Pancreas (tissue), 10 donors: ENCODE measurements around the gene YY1. TPM values are rescaled to one million over a fixed set of nuclear protein-coding genes. Genes with fewer than 3 reads are reported as not detected.

Experiments
- ATAC-seq, 4 donors: fragments of 200-7000 bp; cut with Tn5 transposase; one replicate each; pipeline versions ENCODE4 v1.8.0 to v1.9.1; 2020; ENCODE audit warnings: mild to moderate bottlenecking in 4 of 4, moderate library complexity in 4 of 4
- DNase-seq, 6 donors: peaks; one replicate each; pipeline ENCODE4 v3.0.0-alpha.2; 2020
- FAIRE-seq: peaks from 2 replicates; lab custom pipeline; 2012; peaks lifted over from hg19 to GRCh38; lab: Jason Lieb, UNC
- H3K27ac ChIP-seq, 4 donors: fragments of 200-600 bp; sonication (generic); 1 replicate in 3 of 4; 2 replicates in 1 of 4; pipeline versions ENCODE4 v1.5.0 to v1.8.0; 2020
- H3K27me3 ChIP-seq, 4 donors: fragments of 200-600 bp; one replicate each; pipeline ENCODE4 v1.8.0; 2021
- H3K36me3 ChIP-seq, 3 donors: fragments of 200-600 bp; sonication (generic) in 1 of 3; one replicate each; pipeline versions ENCODE4 v1.5.0 to v1.8.0; 2020 to 2021
- H3K4me1 ChIP-seq, 3 donors: fragments of 200-600 bp; one replicate each; pipeline ENCODE4 v1.8.0; 2021
- H3K4me3 ChIP-seq, 4 donors: fragments of 200-600 bp; sonication (generic) in 2 of 4; one replicate each; pipeline versions ENCODE4 v1.5.0 to v1.8.0; 2020 to 2021
- H3K9me3 ChIP-seq, 4 donors: fragments of 200-600 bp; one replicate each; pipeline ENCODE4 v1.8.0; 2021
- CTCF ChIP-seq, 4 donors: fragments of 200-600 bp; sonication (generic) in 3 of 4; IDR thresholded peaks; one replicate each; pipeline versions ENCODE4 v1.5.0 to v1.8.0; 2021; ENCODE audit warnings: antibody characterized with exemption in 4 of 4
- WGBS, 2 donors: extraction: QIAGEN DNeasy Blood & Tissue Kit; methylation state at CpG; one replicate each; pipeline ENCODE4 v1.1.7; 2013; 5-methylcytosine and 5-hydroxymethylcytosine counted together
- intact Hi-C, 3 donors: fragments of 100-400 bp; cut with DNase I; formaldehyde crosslinking; loops; one replicate each; pipeline versions ENCODE4 v1.11.1 to v1.14.2; 2022
- polyA plus RNA-seq, 2 donors: library from polyadenylated mRNA; stranded (reverse); fragments of 200-250 nt; gene quantifications; one replicate each; pipeline ENCODE4 v1.2.3, GENCODE V29; 2013
- total RNA-seq, 6 donors: library from RNA; stranded (reverse); fragmentation: NEBNext Ultra II Directional in 4 of 6; extraction: Animal tissue kit (Norgen Biotek cat#: 25700) in 4 of 6; gene quantifications; one replicate each; pipeline versions ENCODE4 v1.2.1 to v1.2.4, GENCODE V29; 2021 to 2023
- donor health status: healthy with polysubstance abuse.
- donor health status: DM: no; HTN: no; CAD: no; lungs with moderate emphysema.
- donor health status: DM: no; HTN: no; CAD: no.
- donor health status: control.
- donor health status: control.
- donor health status: Bipolar disorder and iron deficiency.
- donor health status: DM: yes; HTN: yes; CAD: no.
- donor health status: DM: no; HTN: no; CAD: no.
- donor health status: DM: no; HTN: no; CAD: no.
- donor health status: DM: yes; HTN: yes; CAD: no.

Gene YY1
- total and polyA plus RNA-seq, 8 donors = 10.5 to 38.7 (median 24.1) TPM

- H3K27me3 ChIP-seq = no peaks in the 10 kb centered on the region
- peak overlapping the region in 2 of 4 donors; percentile 16 to 38 for H3K4me3 ChIP-seq
- peak overlapping the region in 3 of 4 donors; percentile 3 to 67 (median 39) for H3K27ac ChIP-seq
- WGBS, 2 donors = 13% methylated on average over 15 of the region's 15 CpGs
- ATAC-seq (peak; percentile 74 to 95 (median 92)), FAIRE-seq (no peak), DNase-seq (peak in 4 of 6 donors; percentile 33 to 48 (median 46))
- intact Hi-C loops = no loop called here
- no peak for TF ChIP-seq CTCF (IDR thresholded peaks at IDR 0.05)
- H3K4me1 ChIP-seq = peaks cover 0 to 4% (median 0%) of the 10 kb centered on the region in 3 donors
- no peaks in the 10 kb centered on the region for H3K36me3 ChIP-seq
- no peaks in the 10 kb centered on the region for H3K9me3 ChIP-seq
Measured at GRCh38 chr14:100221533-100222223, 17.3 kb upstream of the YY1 start.

- FAIRE-seq = no peak
- peak in 2 of 4 donors; percentile 7 to 16 for ATAC-seq
- Histone ChIP-seq H3K36me3 (no peaks in the 10 kb centered on the region), H3K9me3 (no peaks in the 10 kb centered on the region), H3K27ac (peak overlapping the region in 3 of 4 donors; percentile 3 to 67 (median 39)), H3K27me3 (no peaks in the 10 kb centered on the region), H3K4me3 (peak overlapping the region in 2 of 4 donors; percentile 16 to 38), H3K4me1 (peaks cover 0 to 4% (median 0%) of the 10 kb centered on the region in 3 donors)
- no peak for TF ChIP-seq CTCF (IDR thresholded peaks at IDR 0.05)
- WGBS, 2 donors = 68 to 81% methylated on average over 14 of the region's 14 CpGs
- intact Hi-C loops = no loop called here
- no peak for DNase-seq
Measured at GRCh38 chr14:100222224-100223093, 16.5 kb upstream of the YY1 start.

- FAIRE-seq (no peak), ATAC-seq (no peak), DNase-seq (no peak)
- Histone ChIP-seq H3K27me3 (no peaks in the 10 kb centered on the region), H3K4me1 (peaks cover 0 to 4% (median 0%) of the 10 kb centered on the region in 3 donors), H3K36me3 (no peaks in the 10 kb centered on the region), H3K27ac (no peak overlapping the region), H3K4me3 (no peak overlapping the region), H3K9me3 (no peaks in the 10 kb centered on the region)
- no peak for TF ChIP-seq CTCF (IDR thresholded peaks at IDR 0.05)
- intact Hi-C loops = no loop called here
- WGBS, 2 donors = 85 to 87% methylated on average over 12 of the region's 12 CpGs
Measured at GRCh38 chr14:100223332-100224201, 15.4 kb upstream of the YY1 start.

GRCh38 chr14:100224229-100224866, 14.6 kb upstream of the YY1 start:
- Histone ChIP-seq H3K9me3 (no peaks in the 10 kb centered on the region), H3K36me3 (no peaks in the 10 kb centered on the region), H3K27ac (no peak overlapping the region), H3K4me1 (peaks cover 0 to 4% (median 0%) of the 10 kb centered on the region in 3 donors), H3K27me3 (no peaks in the 10 kb centered on the region), H3K4me3 (no peak overlapping the region)
- ATAC-seq (no peak), DNase-seq (no peak), FAIRE-seq (no peak)
- intact Hi-C loops = no loop called here
- TF ChIP-seq CTCF (IDR thresholded peaks at IDR 0.05) = no peak
- 83 to 94% methylated on average over 4 of the region's 4 CpGs for WGBS, 2 donors
